ENCODE measurements around the gene ZBTB17. TPM values are rescaled to one million over a fixed set of nuclear protein-coding genes. Genes with fewer than 3 reads are reported as not detected.

ZBTB17 gene
- total RNA-seq, 1 experiment from 2014 or later, result 32.0 TPM

- no peak for TF ChIP-seq CREB1 (CRISPR knock-in tag; IDR thresholded peaks at IDR 0.05)
- no peak for TF ChIP-seq FOXP4 (CRISPR knock-in tag; IDR thresholded peaks at IDR 0.05)
- TF ChIP-seq FOXK1 (CRISPR knock-in tag; IDR thresholded peaks at IDR 0.05), result no peak
- TF ChIP-seq ZNF219 (CRISPR knock-in tag; IDR thresholded peaks at IDR 0.05; ENCODE audit: borderline replicate concordance), result no peak
- Mint-ChIP-seq H3K4me3 (no peak overlapping the region), H3K36me3 (no peaks in the 10 kb centered on the region), H3K27ac (no peak overlapping the region), H3K4me1 (peaks cover 62% of the 10 kb centered on the region), H3K9me3 (no peaks in the 10 kb centered on the region), H3K27me3 (ENCODE audit: low read depth) (peaks cover 28% of the 10 kb centered on the region)
- ChIA-PET CTCF (interaction anchor here (0.9 to 3.5 kb wide), 7 partner anchors 8 to 226 kb away, joined by 3 to 17 read pairs (median 7); no protein-coding TSS in a partner anchor), POLR2A (interaction anchor here (1.6 kb wide), 1 partner anchor 8 kb away, joined by 6 read pairs; no protein-coding TSS in a partner anchor)
- DNase-seq (ENCODE audit: low spot score) (no peak), ATAC-seq (no peak)
Measured at GRCh38 chr1:16018308-16018707, 42.4 kb upstream of the ZBTB17 start.

DNA sequence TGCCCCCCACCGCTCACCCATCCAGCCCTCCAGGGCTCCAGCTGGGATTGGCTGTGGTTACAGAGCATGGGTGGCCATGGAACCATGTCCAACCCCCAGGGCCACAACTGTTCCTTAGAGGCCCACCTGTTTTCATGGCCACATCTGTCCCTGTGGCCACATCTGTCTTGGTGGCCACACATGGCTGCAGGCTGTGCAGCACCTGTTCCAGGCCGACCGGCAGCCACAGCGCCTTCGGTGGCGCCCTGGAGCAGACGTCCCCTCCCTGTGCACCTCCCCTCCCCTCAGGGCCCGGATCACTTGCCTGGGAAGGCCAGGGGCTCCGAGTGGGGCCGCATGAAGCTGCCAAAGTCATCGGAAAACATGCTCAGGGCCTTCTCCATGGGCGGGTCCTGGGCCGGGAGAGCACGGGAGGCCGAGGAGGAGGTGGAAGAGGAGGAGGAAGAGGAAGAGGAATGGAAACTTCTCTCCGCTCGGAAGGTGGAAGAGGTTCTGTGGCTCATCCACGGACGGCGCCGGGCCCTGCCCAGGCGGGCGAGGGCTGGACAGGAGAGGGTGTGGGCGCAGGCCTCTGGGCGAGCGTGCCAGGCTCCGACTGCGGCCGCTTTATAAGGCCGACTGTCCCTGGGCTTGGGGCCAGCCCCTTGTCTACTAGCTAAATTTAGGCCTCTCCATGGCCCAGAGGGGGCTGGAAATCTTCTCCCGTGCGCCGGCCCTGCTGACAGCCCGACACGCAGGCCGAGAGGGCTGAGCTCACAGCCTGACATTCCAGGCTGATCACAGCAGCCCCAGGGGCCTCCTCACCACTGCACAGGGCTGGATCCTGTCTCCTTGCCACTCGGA lies 41.8 kb upstream of the ZBTB17 start, which contains the start of gene HSPB7:
HSPB7 (minus strand) TSS at position 583 of the 843 bp plus-strand sequence; CDS start at position 503, 80 bp downstream.
- Mint-ChIP-seq H3K27ac (no peak within 1 kb of the TSS), H3K27me3 (ENCODE audit: low read depth) (peaks cover 27% of the 10 kb centered on the region), H3K36me3 (no peaks in the 10 kb centered on the region), H3K4me1 (peaks cover 62% of the 10 kb centered on the region), H3K9me3 (no peaks in the 10 kb centered on the region), H3K4me3 (no peak within 1 kb of the TSS)
- ChIA-PET POLR2A (interaction anchor here (0.6 to 1.6 kb wide), 2 partner anchors 9 to 354 kb away, joined by 6 to 9 read pairs; no protein-coding TSS in a partner anchor), CTCF (interaction anchor here (0.9 to 3.5 kb wide), 8 partner anchors 8 to 226 kb away, joined by 3 to 17 read pairs (median 6); no protein-coding TSS in a partner anchor)
- peak; percentile 71 for DNase-seq (ENCODE audit: low spot score)
- peak; percentile 28 for ATAC-seq
- TF ChIP-seq, protein P1, sequence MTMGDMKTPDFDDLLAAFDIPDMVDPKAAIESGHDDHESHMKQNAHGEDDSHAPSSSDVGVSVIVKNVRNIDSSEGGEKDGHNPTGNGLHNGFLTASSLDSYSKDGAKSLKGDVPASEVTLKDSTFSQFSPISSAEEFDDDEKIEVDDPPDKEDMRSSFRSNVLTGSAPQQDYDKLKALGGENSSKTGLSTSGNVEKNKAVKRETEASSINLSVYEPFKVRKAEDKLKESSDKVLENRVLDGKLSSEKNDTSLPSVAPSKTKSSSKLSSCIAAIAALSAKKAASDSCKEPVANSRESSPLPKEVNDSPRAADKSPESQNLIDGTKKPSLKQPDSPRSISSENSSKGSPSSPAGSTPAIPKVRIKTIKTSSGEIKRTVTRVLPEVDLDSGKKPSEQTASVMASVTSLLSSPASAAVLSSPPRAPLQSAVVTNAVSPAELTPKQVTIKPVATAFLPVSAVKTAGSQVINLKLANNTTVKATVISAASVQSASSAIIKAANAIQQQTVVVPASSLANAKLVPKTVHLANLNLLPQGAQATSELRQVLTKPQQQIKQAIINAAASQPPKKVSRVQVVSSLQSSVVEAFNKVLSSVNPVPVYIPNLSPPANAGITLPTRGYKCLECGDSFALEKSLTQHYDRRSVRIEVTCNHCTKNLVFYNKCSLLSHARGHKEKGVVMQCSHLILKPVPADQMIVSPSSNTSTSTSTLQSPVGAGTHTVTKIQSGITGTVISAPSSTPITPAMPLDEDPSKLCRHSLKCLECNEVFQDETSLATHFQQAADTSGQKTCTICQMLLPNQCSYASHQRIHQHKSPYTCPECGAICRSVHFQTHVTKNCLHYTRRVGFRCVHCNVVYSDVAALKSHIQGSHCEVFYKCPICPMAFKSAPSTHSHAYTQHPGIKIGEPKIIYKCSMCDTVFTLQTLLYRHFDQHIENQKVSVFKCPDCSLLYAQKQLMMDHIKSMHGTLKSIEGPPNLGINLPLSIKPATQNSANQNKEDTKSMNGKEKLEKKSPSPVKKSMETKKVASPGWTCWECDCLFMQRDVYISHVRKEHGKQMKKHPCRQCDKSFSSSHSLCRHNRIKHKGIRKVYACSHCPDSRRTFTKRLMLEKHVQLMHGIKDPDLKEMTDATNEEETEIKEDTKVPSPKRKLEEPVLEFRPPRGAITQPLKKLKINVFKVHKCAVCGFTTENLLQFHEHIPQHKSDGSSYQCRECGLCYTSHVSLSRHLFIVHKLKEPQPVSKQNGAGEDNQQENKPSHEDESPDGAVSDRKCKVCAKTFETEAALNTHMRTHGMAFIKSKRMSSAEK (CRISPR knock-in tag; IDR thresholded peaks at IDR 0.05; ENCODE audit: borderline replicate concordance), result no peak

DNA sequence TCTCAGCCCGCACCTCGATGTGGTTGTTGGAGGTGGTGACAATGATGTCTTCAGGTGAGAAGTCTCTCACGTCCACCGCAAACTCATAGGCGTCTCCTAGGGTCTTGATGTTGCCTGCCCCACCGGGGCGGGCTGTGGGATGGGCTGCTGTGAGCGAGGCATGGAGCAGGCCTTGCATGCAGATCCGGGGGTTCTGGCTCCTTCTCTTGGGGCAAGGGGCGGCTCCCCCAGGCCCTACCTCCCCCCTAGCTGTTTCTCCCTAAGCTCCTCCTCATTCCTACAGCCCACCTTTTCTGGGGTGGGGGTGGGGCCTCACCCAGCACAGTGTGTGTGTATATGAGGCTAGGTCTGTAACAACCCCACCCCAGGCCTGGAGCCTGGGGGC lies 41.2 kb upstream of the ZBTB17 start:
- H3K27ac Mint-ChIP-seq, result no peak overlapping the region
- H3K9me3 Mint-ChIP-seq, result no peaks in the 10 kb centered on the region
- no peak for DNase-seq (ENCODE audit: low spot score)
- ChIA-PET CTCF (interaction anchor here (1.0 to 3.5 kb wide), 5 partner anchors 9 to 38 kb away, joined by 3 to 17 read pairs (median 7); no protein-coding TSS in a partner anchor), POLR2A (interaction anchor here (0.6 to 1.6 kb wide), 2 partner anchors 9 to 1554 kb away, joined by 4 to 6 read pairs; no protein-coding TSS in a partner anchor)
- no peak overlapping the region for H3K4me3 Mint-ChIP-seq
- no peak for ATAC-seq
- H3K36me3 Mint-ChIP-seq, result no peaks in the 10 kb centered on the region
- H3K27me3 Mint-ChIP-seq (ENCODE audit: low read depth), result peaks cover 20% of the 10 kb centered on the region
- H3K4me1 Mint-ChIP-seq, result peaks cover 68% of the 10 kb centered on the region
- TF ChIP-seq, protein P2, sequence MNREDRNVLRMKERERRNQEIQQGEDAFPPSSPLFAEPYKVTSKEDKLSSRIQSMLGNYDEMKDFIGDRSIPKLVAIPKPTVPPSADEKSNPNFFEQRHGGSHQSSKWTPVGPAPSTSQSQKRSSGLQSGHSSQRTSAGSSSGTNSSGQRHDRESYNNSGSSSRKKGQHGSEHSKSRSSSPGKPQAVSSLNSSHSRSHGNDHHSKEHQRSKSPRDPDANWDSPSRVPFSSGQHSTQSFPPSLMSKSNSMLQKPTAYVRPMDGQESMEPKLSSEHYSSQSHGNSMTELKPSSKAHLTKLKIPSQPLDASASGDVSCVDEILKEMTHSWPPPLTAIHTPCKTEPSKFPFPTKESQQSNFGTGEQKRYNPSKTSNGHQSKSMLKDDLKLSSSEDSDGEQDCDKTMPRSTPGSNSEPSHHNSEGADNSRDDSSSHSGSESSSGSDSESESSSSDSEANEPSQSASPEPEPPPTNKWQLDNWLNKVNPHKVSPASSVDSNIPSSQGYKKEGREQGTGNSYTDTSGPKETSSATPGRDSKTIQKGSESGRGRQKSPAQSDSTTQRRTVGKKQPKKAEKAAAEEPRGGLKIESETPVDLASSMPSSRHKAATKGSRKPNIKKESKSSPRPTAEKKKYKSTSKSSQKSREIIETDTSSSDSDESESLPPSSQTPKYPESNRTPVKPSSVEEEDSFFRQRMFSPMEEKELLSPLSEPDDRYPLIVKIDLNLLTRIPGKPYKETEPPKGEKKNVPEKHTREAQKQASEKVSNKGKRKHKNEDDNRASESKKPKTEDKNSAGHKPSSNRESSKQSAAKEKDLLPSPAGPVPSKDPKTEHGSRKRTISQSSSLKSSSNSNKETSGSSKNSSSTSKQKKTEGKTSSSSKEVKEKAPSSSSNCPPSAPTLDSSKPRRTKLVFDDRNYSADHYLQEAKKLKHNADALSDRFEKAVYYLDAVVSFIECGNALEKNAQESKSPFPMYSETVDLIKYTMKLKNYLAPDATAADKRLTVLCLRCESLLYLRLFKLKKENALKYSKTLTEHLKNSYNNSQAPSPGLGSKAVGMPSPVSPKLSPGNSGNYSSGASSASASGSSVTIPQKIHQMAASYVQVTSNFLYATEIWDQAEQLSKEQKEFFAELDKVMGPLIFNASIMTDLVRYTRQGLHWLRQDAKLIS (CRISPR knock-in tag; IDR thresholded peaks at IDR 0.05; ENCODE audit: borderline replicate concordance), result no peak
- TF ChIP-seq, protein P3, sequence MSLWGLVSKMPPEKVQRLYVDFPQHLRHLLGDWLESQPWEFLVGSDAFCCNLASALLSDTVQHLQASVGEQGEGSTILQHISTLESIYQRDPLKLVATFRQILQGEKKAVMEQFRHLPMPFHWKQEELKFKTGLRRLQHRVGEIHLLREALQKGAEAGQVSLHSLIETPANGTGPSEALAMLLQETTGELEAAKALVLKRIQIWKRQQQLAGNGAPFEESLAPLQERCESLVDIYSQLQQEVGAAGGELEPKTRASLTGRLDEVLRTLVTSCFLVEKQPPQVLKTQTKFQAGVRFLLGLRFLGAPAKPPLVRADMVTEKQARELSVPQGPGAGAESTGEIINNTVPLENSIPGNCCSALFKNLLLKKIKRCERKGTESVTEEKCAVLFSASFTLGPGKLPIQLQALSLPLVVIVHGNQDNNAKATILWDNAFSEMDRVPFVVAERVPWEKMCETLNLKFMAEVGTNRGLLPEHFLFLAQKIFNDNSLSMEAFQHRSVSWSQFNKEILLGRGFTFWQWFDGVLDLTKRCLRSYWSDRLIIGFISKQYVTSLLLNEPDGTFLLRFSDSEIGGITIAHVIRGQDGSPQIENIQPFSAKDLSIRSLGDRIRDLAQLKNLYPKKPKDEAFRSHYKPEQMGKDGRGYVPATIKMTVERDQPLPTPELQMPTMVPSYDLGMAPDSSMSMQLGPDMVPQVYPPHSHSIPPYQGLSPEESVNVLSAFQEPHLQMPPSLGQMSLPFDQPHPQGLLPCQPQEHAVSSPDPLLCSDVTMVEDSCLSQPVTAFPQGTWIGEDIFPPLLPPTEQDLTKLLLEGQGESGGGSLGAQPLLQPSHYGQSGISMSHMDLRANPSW (CRISPR knock-in tag; conservative IDR thresholded peaks at IDR 0.05; ENCODE audit: low read depth), result no peak
- no peak for TF ChIP-seq ESRRA (CRISPR knock-in tag; IDR thresholded peaks at IDR 0.05; ENCODE audit: borderline replicate concordance)
- no peak for TF ChIP-seq CREM (CRISPR knock-in tag; IDR thresholded peaks at IDR 0.05)
- no peak for TF ChIP-seq KAT7 (CRISPR knock-in tag; IDR thresholded peaks at IDR 0.05; ENCODE audit: borderline replicate concordance)
- no peak for TF ChIP-seq ZNF219 (CRISPR knock-in tag; IDR thresholded peaks at IDR 0.05; ENCODE audit: borderline replicate concordance)
- TF ChIP-seq, protein P4, sequence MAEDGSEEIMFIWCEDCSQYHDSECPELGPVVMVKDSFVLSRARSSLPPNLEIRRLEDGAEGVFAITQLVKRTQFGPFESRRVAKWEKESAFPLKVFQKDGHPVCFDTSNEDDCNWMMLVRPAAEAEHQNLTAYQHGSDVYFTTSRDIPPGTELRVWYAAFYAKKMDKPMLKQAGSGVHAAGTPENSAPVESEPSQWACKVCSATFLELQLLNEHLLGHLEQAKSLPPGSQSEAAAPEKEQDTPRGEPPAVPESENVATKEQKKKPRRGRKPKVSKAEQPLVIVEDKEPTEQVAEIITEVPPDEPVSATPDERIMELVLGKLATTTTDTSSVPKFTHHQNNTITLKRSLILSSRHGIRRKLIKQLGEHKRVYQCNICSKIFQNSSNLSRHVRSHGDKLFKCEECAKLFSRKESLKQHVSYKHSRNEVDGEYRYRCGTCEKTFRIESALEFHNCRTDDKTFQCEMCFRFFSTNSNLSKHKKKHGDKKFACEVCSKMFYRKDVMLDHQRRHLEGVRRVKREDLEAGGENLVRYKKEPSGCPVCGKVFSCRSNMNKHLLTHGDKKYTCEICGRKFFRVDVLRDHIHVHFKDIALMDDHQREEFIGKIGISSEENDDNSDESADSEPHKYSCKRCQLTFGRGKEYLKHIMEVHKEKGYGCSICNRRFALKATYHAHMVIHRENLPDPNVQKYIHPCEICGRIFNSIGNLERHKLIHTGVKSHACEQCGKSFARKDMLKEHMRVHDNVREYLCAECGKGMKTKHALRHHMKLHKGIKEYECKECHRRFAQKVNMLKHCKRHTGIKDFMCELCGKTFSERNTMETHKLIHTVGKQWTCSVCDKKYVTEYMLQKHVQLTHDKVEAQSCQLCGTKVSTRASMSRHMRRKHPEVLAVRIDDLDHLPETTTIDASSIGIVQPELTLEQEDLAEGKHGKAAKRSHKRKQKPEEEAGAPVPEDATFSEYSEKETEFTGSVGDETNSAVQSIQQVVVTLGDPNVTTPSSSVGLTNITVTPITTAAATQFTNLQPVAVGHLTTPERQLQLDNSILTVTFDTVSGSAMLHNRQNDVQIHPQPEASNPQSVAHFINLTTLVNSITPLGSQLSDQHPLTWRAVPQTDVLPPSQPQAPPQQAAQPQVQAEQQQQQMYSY (CRISPR knock-in tag; IDR thresholded peaks at IDR 0.05), result no peak

Measured in WTC11 (cell line).